Tibial nerve (tissue), 3 donors: Measurements from ENCODE around the gene WDR48.

Experiments
- POLR2A ChIP-seq, 2 donors: fragments of 450-650 bp; IDR thresholded peaks; one replicate each; pipeline ENCODE4 v1.6.1; 2017; ENCODE audit warnings: antibody characterized with exemption in 2 of 2, mild to moderate bottlenecking in 2 of 2, moderate library complexity in 2 of 2
- TF ChIP-seq, protein P1 (sequence below), 5 experiments: fragments of 200-600 bp in 3 of 5; fragments of 450-650 bp in 2 of 5; sonication (generic) in 3 of 5; IDR thresholded peaks; one replicate each; pipeline ENCODE4 v1.5.1; 2016 to 2019; ENCODE audit warnings: antibody characterized with exemption in 5 of 5, mild to moderate bottlenecking in 3 of 5, moderate library complexity in 2 of 5

DNA sequence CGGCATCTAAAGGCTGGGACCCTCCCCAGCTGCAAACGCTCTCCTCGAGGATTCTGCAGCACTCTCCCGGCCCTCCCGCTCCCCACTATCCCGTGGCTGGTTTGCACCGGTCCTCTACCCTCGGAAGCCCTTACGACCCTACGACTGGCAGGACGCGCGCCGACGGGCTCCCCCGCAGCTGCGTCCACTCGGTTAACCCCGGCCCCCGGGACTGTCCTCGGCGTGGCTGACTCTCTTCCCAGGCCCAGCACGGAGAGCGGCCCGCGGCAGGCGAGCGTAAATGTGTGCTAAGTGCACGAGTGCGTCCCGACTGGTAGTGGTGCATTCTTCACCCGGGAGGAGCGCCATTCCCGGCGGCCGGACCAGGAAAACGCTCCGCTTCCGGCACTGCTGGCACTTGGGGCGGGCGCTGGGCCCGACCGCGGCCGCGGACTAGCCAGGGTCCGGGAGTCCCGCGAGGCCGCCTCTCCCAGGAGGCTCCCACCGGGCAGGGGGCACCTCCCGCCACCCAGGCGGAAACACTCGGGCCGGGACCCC, 55.1 kb downstream of the WDR48 start:
- TF ChIP-seq, protein P1, sequence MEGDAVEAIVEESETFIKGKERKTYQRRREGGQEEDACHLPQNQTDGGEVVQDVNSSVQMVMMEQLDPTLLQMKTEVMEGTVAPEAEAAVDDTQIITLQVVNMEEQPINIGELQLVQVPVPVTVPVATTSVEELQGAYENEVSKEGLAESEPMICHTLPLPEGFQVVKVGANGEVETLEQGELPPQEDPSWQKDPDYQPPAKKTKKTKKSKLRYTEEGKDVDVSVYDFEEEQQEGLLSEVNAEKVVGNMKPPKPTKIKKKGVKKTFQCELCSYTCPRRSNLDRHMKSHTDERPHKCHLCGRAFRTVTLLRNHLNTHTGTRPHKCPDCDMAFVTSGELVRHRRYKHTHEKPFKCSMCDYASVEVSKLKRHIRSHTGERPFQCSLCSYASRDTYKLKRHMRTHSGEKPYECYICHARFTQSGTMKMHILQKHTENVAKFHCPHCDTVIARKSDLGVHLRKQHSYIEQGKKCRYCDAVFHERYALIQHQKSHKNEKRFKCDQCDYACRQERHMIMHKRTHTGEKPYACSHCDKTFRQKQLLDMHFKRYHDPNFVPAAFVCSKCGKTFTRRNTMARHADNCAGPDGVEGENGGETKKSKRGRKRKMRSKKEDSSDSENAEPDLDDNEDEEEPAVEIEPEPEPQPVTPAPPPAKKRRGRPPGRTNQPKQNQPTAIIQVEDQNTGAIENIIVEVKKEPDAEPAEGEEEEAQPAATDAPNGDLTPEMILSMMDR (IDR thresholded peaks at IDR 0.05): no peak
- TF ChIP-seq POLR2A (IDR thresholded peaks at IDR 0.05): no peak
